BLaER1 (cell line): ENCODE measurements around the gene POLR3C.

ENCODE experiments used
- H3K27ac ChIP-seq: shearing (Covaris generic); formaldehyde crosslinking; 2 replicates; pipeline ENCODE4 v1.8.1; 2022
- H3K27me3 ChIP-seq: shearing (Covaris generic); formaldehyde crosslinking; 2 replicates; pipeline ENCODE4 v1.8.1; 2022
- H3K36me3 ChIP-seq: shearing (Covaris generic); formaldehyde crosslinking; 2 replicates; pipeline ENCODE4 v1.8.1; 2022
- H3K4me1 ChIP-seq: shearing (Covaris generic); formaldehyde crosslinking; 2 replicates; pipeline ENCODE4 v1.8.1; 2022
- H3K4me2 ChIP-seq: shearing (Covaris generic); formaldehyde crosslinking; 2 replicates; pipeline ENCODE4 v1.8.1; 2022
- H3K4me3 ChIP-seq: shearing (Covaris generic); formaldehyde crosslinking; 2 replicates; pipeline ENCODE4 v1.8.1; 2022
- H3K9ac ChIP-seq: shearing (Covaris generic); formaldehyde crosslinking; 2 replicates; pipeline ENCODE4 v1.8.1; 2022
- H3K9me3 ChIP-seq: shearing (Covaris generic); formaldehyde crosslinking; 2 replicates; pipeline ENCODE4 v1.8.1; 2022
- H4K20me1 ChIP-seq: shearing (Covaris generic); formaldehyde crosslinking; 2 replicates; pipeline ENCODE4 v1.8.1; 2022
- Cebpa-rat ChIP-seq: shearing (Covaris generic); IDR thresholded peaks from 2 replicates; pipeline ENCODE4 v1.8.1; 2022

The POLR3C gene

DNA sequence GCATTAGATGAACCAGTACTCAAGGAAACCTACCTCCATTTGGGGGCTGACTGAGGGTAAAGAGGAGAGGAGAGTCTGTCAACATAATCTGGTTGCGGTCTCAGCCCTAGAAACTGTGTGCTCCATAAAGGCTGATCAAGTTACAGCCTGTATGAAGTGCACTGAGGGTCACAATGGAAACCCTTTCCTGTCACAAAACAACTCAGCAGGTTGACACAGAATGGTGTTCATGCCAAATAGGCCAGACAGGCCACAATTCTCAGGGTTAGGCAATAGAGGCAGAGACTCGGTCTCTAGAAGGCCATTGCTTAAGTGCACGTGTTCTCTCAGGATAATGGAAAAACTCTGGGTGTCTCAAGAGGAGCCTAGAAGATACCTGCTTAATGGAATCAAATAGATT is 65.7 kb downstream of the POLR3C start:
- H3K27ac ChIP-seq: no peak overlapping the region
- no peak for TF ChIP-seq Cebpa-rat
- H3K36me3 ChIP-seq: no peaks in the 10 kb centered on the region
- no peak overlapping the region for H3K9ac ChIP-seq
- H3K4me3 ChIP-seq: no peak overlapping the region
- H4K20me1 ChIP-seq: no peaks in the 10 kb centered on the region
- peaks cover 8% of the 10 kb centered on the region for H3K27me3 ChIP-seq
- H3K4me1 ChIP-seq: peaks cover 18% of the 10 kb centered on the region
- no peaks in the 10 kb centered on the region for H3K9me3 ChIP-seq
- H3K4me2 ChIP-seq: no peak overlapping the region

DNA sequence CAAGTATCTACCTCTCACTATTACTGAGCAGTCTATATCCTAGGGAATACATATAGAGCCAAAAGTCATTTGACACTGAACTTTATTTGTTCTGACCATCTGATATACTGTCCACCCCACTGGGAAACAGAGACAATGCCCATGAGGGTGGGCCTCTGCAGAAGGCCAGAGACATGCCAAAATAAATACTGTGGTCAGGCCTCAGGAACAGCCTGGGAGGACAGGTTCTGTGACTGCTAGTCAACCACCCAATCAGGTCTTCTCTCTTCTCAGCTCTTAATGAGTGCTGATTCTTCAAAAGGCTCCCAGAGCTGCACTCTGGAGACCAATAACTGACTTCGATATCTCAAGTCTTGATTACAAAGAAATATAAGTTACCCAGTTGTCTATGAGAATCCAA is 67.1 kb downstream of the POLR3C start:
- TF ChIP-seq Cebpa-rat: no peak
- Histone ChIP-seq H3K9ac (no peak overlapping the region), H3K4me1 (peaks cover 10% of the 10 kb centered on the region), H3K4me2 (no peak overlapping the region), H3K27ac (no peak overlapping the region), H3K27me3 (no peaks in the 10 kb centered on the region), H3K4me3 (no peak overlapping the region), H3K9me3 (no peaks in the 10 kb centered on the region), H3K36me3 (no peaks in the 10 kb centered on the region), H4K20me1 (no peaks in the 10 kb centered on the region)

DNA sequence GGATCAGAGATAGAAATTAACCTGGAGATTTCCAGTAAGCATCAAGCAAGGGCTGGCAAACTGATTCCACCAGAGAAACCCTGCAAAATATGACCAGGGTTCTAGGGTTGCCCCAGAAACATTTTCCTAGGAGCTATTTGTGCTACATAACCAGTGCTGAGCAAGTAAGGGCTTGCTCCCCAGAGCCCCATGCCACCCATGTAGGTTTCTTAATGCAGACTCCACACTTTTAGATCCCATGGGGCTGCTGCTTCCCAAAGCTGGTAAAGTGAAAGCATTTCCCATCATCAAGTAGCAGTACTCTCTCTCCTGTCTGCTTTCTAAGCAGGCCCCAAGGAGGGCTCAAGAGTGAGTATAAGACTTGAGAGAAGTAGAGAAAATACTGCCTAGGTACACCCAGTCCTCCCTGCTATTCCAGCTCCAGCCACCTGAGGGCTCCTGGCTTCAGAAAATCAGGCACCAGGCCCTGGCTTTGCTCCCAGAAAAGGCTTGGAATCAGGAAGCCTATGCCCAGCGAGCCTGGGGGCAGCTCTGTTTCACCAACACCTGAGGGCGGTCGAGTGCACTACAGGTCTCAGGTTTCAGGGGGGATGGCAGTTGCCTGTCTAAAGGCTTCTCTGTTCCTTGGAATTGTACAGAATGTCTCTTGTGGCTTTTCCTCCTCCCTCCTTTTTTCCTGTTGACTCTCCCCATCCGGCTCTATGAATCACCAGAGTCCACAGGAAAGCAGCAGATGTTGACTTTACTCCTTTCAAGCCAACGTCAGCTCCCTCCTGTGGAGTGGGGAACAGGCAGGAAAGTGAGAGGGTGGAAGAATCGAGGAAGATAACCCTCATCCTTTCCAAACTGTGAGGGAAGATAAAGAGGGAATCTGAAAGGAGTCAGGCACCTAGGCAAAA is 67.8 kb downstream of the POLR3C start:
- Histone ChIP-seq H3K36me3 (no peaks in the 10 kb centered on the region), H3K4me3 (no peak overlapping the region), H3K27ac (no peak overlapping the region), H3K9me3 (no peaks in the 10 kb centered on the region), H3K4me1 (peaks cover 10% of the 10 kb centered on the region), H3K9ac (0 out of 2 replicates have a peak overlapping the region, but pooled peaks have one; percentile 35), H3K4me2 (peak overlapping the region; percentile 32), H3K27me3 (no peaks in the 10 kb centered on the region), H4K20me1 (no peaks in the 10 kb centered on the region)
- no peak for TF ChIP-seq Cebpa-rat

DNA sequence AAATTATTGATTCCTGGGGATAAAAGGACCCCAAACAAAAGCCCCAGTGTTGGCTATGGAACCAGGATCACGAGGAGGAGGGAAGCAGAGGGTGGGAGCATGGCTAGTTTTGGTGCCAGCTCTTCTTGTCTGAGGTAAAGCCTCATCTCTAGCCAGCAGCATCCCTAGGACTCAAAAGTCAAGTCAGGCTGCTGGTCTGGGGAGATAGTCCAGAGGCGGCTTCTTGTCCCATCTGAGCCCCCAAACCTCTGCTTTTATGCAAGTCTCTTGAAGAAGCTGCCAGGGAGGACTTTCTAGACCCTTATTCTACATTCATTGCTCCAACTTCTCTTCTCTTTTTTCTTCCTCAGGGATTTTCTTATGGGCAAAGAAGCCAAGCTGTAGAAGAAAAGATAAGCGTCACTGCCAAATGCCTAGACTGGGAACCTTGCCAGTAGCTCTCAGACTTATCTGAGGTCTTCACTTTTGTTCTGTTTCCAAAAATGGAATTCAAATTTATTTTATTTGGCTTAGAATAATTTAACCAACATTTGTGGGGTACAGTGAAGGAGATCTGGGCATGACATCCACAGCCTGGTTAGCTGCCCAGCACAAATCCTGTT is 68.6 kb downstream of the POLR3C start:
- 0 out of 2 replicates have a peak overlapping the region, but pooled peaks have one; percentile 35 for H3K9ac ChIP-seq
- peak overlapping the region; percentile 32; the same call in 1 of the 2 replicates for H3K4me2 ChIP-seq

DNA sequence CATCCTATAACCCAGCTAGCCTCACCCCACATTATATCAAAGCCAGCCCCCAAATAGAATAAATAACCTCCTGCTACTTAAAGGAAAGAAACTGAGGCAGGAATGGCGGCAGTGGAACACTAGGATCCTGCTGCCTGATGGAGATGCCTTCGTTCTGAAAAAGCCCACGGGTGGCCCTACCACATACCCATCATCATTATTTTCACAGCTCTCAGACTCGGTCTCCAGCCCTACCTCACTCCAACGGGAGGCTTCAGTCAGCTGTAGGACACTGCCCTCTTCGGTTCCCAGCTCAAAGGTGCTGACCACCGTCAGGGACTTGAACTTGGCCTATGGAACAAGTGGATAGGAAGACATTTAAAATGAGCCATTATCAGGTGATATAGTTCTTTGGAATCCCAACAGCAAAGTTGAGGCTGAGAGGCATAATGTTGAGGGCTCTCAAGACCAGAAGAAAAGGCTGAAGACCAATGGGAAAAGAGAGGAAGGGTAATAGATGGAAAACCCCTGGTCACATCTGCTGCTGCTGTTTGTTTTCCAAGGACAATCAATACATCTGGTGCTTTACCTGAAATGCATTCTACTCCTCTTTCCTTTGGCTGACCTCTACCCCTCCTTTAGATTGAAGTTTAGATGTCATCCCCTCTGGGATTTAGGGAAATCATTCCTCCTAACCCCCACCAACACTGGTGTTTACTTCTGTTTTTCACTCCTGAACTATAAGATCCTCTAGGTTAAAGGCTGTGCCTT is 69.5 kb downstream of the POLR3C start:
- Histone ChIP-seq H3K9ac (no peak overlapping the region), H3K27ac (no peak overlapping the region), H3K4me1 (peaks cover 10% of the 10 kb centered on the region), H3K4me2 (no peak overlapping the region), H3K4me3 (no peak overlapping the region), H4K20me1 (no peaks in the 10 kb centered on the region), H3K9me3 (no peaks in the 10 kb centered on the region), H3K27me3 (no peaks in the 10 kb centered on the region), H3K36me3 (no peaks in the 10 kb centered on the region)
- TF ChIP-seq Cebpa-rat: no peak

More for the DNA sequence above, 68.6 kb downstream of the POLR3C start:
- Histone ChIP-seq H3K27me3 (no peaks in the 10 kb centered on the region), H3K4me3 (no peak overlapping the region), H3K27ac (no peak overlapping the region), H4K20me1 (no peaks in the 10 kb centered on the region), H3K9me3 (no peaks in the 10 kb centered on the region), H3K4me1 (peaks cover 10% of the 10 kb centered on the region), H3K36me3 (no peaks in the 10 kb centered on the region)
- no peak for TF ChIP-seq Cebpa-rat
